H9 (cell line): ENCODE data around the gene PRX. TPM values are rescaled to one million over a fixed set of nuclear protein-coding genes. Genes with fewer than 3 reads are reported as not detected.

Experiments
- DNase-seq: peaks from one replicate; pipeline ENCODE4 v3.0.0-alpha.2; 2017
- H2AFZ ChIP-seq: one replicate; pipeline ENCODE4 v1.6.1; 2013; ENCODE audit warnings: mild to moderate bottlenecking, low read length, control low read depth, moderate library complexity
- H2AK5ac ChIP-seq: 2 replicates; pipeline ENCODE4 v1.6.1; 2013; ENCODE audit warnings: low read length, control low read depth, mixed read lengths; ENCODE audit not compliant: insufficient read length
- H2BK120ac ChIP-seq: one replicate; pipeline ENCODE4 v1.6.1; 2013; ENCODE audit warnings: low read depth, mild to moderate bottlenecking, low read length, control low read depth, inconsistent platforms; ENCODE audit not compliant: poor library complexity, severe bottlenecking
- H2BK12ac ChIP-seq: 2 replicates; pipeline ENCODE4 v1.6.1; 2013; ENCODE audit warnings: low read length, control low read depth, mixed read lengths, low read depth; ENCODE audit not compliant: insufficient read length
- H2BK15ac ChIP-seq: 2 replicates; pipeline ENCODE4 v1.6.1; 2013; ENCODE audit warnings: low read depth, low read length, control low read depth
- H2BK20ac ChIP-seq: one replicate; pipeline ENCODE4 v1.6.1; 2013; ENCODE audit warnings: low read depth, mild to moderate bottlenecking, low read length, control low read depth, inconsistent platforms; ENCODE audit not compliant: poor library complexity, severe bottlenecking
- H2BK5ac ChIP-seq: 2 replicates; pipeline ENCODE4 v1.6.1; 2013; ENCODE audit warnings: low read length, control low read depth, mixed read lengths; ENCODE audit not compliant: insufficient read length
- H3K14ac ChIP-seq: 2 replicates; pipeline ENCODE4 v1.6.1; 2013; ENCODE audit warnings: low read length, control low read depth; ENCODE audit not compliant: insufficient read depth
- H3K18ac ChIP-seq: 2 replicates; pipeline ENCODE4 v1.6.1; 2013; ENCODE audit warnings: low read depth, mild to moderate bottlenecking, mixed read lengths, low read length, control low read depth; ENCODE audit not compliant: insufficient read length
- H3K23ac ChIP-seq: 2 replicates; pipeline ENCODE4 v1.6.1; 2013; ENCODE audit warnings: low read length, control low read depth, mixed read lengths, low read depth; ENCODE audit not compliant: insufficient read length
- H3K23me2 ChIP-seq: 2 replicates; pipeline ENCODE4 v1.6.1; 2013; ENCODE audit warnings: low read depth, mild to moderate bottlenecking, mixed read lengths, low read length, control low read depth; ENCODE audit not compliant: insufficient read length, poor library complexity, severe bottlenecking
- H3K27ac ChIP-seq: 2 replicates; pipeline ENCODE4 v1.5.1; 2013; ENCODE audit warnings: low read length, control low read depth, mixed read lengths, low read depth; ENCODE audit not compliant: insufficient read length
- H3K27me3 ChIP-seq: 2 replicates; pipeline ENCODE4 v1.6.1; 2013; ENCODE audit warnings: low read length, control low read depth, inconsistent platforms; ENCODE audit not compliant: insufficient read depth
- H3K4ac ChIP-seq: 2 replicates; pipeline ENCODE4 v1.6.1; 2013; ENCODE audit warnings: low read depth, mild to moderate bottlenecking, control low read depth, inconsistent platforms, low read length, moderate library complexity
- H3K4me1 ChIP-seq: 2 replicates; pipeline ENCODE4 v1.6.1; 2013; ENCODE audit warnings: low read length, control low read depth, inconsistent platforms; ENCODE audit not compliant: insufficient read depth
- H3K4me2 ChIP-seq: 2 replicates; pipeline ENCODE4 v1.6.1; 2013; ENCODE audit warnings: low read length, control low read depth, mixed read lengths; ENCODE audit not compliant: insufficient read length, insufficient read depth
- H3K56ac ChIP-seq: 2 replicates; pipeline ENCODE4 v1.6.1; 2013; ENCODE audit warnings: low read depth, mild to moderate bottlenecking, mixed read lengths, low read length, control low read depth; ENCODE audit not compliant: insufficient read length
- H3K79me1 ChIP-seq: 2 replicates; pipeline ENCODE4 v1.6.1; 2013; ENCODE audit warnings: low read depth, mild to moderate bottlenecking, moderate library complexity, low read length, control low read depth, inconsistent platforms; ENCODE audit not compliant: insufficient read depth, poor library complexity, severe bottlenecking
- H3K79me2 ChIP-seq: 2 replicates; pipeline ENCODE4 v1.6.1; 2013; ENCODE audit warnings: low read length, control low read depth, inconsistent platforms; ENCODE audit not compliant: insufficient read depth
- H3K9ac ChIP-seq: 2 replicates; pipeline ENCODE4 v1.6.1; 2013; ENCODE audit warnings: low read length, control low read depth, mixed read lengths; ENCODE audit not compliant: insufficient read length; ENCODE audit errors: extremely low read depth
- H3K9me3 ChIP-seq: one replicate; pipeline ENCODE4 v1.6.1; 2013; ENCODE audit warnings: low read depth, low read length, inconsistent platforms; ENCODE audit not compliant: control insufficient read depth
- H3T11ph ChIP-seq: one replicate; pipeline ENCODE4 v1.6.1; 2013; ENCODE audit warnings: mild to moderate bottlenecking, low read length, control low read depth, inconsistent platforms
- H4K20me1 ChIP-seq: one replicate; pipeline ENCODE4 v1.6.1; 2013; ENCODE audit not compliant: control insufficient read depth, insufficient read length, insufficient read depth
- H4K5ac ChIP-seq: 2 replicates; pipeline ENCODE4 v1.6.1; 2013; ENCODE audit warnings: low read depth, mild to moderate bottlenecking, mixed read lengths, low read length, control low read depth; ENCODE audit not compliant: insufficient read length
- H4K8ac ChIP-seq: replicated peaks from 2 replicates; pipeline ENCODE4 v1.6.1; 2013; ENCODE audit warnings: low read length, control low read depth, mixed read lengths, low read depth; ENCODE audit not compliant: insufficient read length
- H4K91ac ChIP-seq: 2 replicates; pipeline ENCODE4 v1.6.1; 2013; ENCODE audit warnings: low read depth, mild to moderate bottlenecking, moderate library complexity, mixed read lengths, low read length, control low read depth; ENCODE audit not compliant: insufficient read length
- H3K27ac Mint-ChIP-seq, 3 experiments: 2 replicates in 2 of 3; 3 replicates in 1 of 3; pipeline ENCODE4 v1.8.0; 2020 to 2021; ENCODE audit warnings: mixed read lengths in 3 of 3, mild to moderate bottlenecking in 1 of 3, moderate library complexity in 1 of 3
- H3K27me3 Mint-ChIP-seq: 2 replicates; pipeline ENCODE4 v1.8.0; 2021; ENCODE audit warnings: low read depth, mild to moderate bottlenecking, moderate library complexity, mixed read lengths
- H3K36me3 Mint-ChIP-seq, 3 experiments: 2 replicates in 2 of 3; 3 replicates in 1 of 3; pipeline ENCODE4 v1.8.0; 2020 to 2021; ENCODE audit warnings: low read depth in 3 of 3, mixed read lengths in 3 of 3; ENCODE audit not compliant: insufficient read depth in 1 of 3
- H3K4me1 Mint-ChIP-seq, 2 experiments: 2 replicates each; pipeline ENCODE4 v1.8.0; 2020; ENCODE audit warnings: mixed read lengths in 2 of 2
- H3K4me3 Mint-ChIP-seq, 2 experiments: 2 replicates in 1 of 2; 3 replicates in 1 of 2; pipeline ENCODE4 v1.8.0; 2020 to 2021; ENCODE audit warnings: mild to moderate bottlenecking in 2 of 2, mixed read lengths in 2 of 2, moderate library complexity in 1 of 2
- H3K9me3 Mint-ChIP-seq, 2 experiments: 2 replicates in 1 of 2; 3 replicates in 1 of 2; pipeline ENCODE4 v1.8.0; 2020; ENCODE audit warnings: mild to moderate bottlenecking in 2 of 2, mixed read lengths in 2 of 2, moderate library complexity in 1 of 2
- CTCF ChIP-seq: fragments of 200-600 bp; sonication (generic); conservative IDR thresholded peaks from 3 replicates; pipeline ENCODE4 v1.8.0; 2021; ENCODE audit warnings: antibody characterized with exemption, mild to moderate bottlenecking
- WGBS: extraction: QIAGEN DNeasy Blood & Tissue Kit; methylation state at CpG from one replicate; pipeline ENCODE4 v1.1.7; 2013; ENCODE audit warnings: missing lambda C conversion rate, low lambda C conversion rate, mixed read lengths; ENCODE audit not compliant: insufficient read length; ENCODE audit errors: extremely low coverage; 5-methylcytosine and 5-hydroxymethylcytosine counted together
- total RNA-seq: library from RNA; stranded (reverse); gene quantifications from 2 replicates; pipeline ENCODE4 v1.2.1, GENCODE V29; 2021

The PRX gene
- total RNA-seq, 1 experiment from 2014 or later: 4.0 TPM

- Histone ChIP-seq H2BK15ac (no peak overlapping the region), H3K14ac (no peak overlapping the region), H3K9me3 (no peaks in the 10 kb centered on the region), H3K79me2 (no peaks in the 10 kb centered on the region), H3K4me1 (no peaks in the 10 kb centered on the region), H4K5ac (no peak overlapping the region), H3K23ac (no peak overlapping the region), H3K18ac (no peak overlapping the region), H2AK5ac (no peak overlapping the region), H2BK12ac (no peak overlapping the region), H2BK20ac (no peak overlapping the region), H4K91ac (no peak overlapping the region), H3K56ac (no peak overlapping the region), H4K8ac (no peak overlapping the region), H2AFZ (no peak overlapping the region), H3K79me1 (no peaks in the 10 kb centered on the region), H3K27me3 (no peaks in the 10 kb centered on the region), H3K9ac (no peak overlapping the region), H2BK5ac (no peak overlapping the region), H3T11ph (no peak overlapping the region), H2BK120ac (no peak overlapping the region), H3K4me2 (no peak overlapping the region), H3K23me2 (no peaks in the 10 kb centered on the region), H3K27ac (no peak overlapping the region), H3K4ac (no peak overlapping the region), H4K20me1 (no peaks in the 10 kb centered on the region)
- no peaks in the 10 kb centered on the region for H3K9me3 Mint-ChIP-seq
- H3K4me1 Mint-ChIP-seq: peaks cover 8 to 12% of the 10 kb centered on the region in 2 experiments
- H3K27me3 Mint-ChIP-seq: peaks cover 10% of the 10 kb centered on the region; the same call in 1 of the 2 replicates
- H3K4me3 Mint-ChIP-seq: no peak overlapping the region
- H3K27ac Mint-ChIP-seq: no peak overlapping the region
- H3K36me3 Mint-ChIP-seq: no peaks in the 10 kb centered on the region
- no peak for TF ChIP-seq CTCF
- no peak for DNase-seq
- WGBS: no CpG with 5 or more reads among the region's 10 CpGs
These were observed 26.0 kb downstream of the PRX start for GRCh38 chr19:40387155-40387554.
